Stimulated activated memory B cell treated with anti-CD40 and anti-IgM and Interleukin-4, amounts not matched to agents 10 μg/mL and 1 μg/mL and 100 μg/mL, for 72 hours (primary cell): ENCODE measurements around the gene TAF11L6.
"Not testable (repeated sequence)": the region's sequence is repeated elsewhere in the genome, so short reads cannot be mapped to it uniquely, and the experiment has no call there.

Experiments
- ATAC-seq: fragments of 150-1000 bp; cut with Tn5 transposase; 2 replicates; pipeline ENCODE4 v1.10.0; 2021
- H3K27ac Mint-ChIP-seq: one replicate; pipeline ENCODE4 v1.8.0; 2022; ENCODE audit warnings: mild to moderate bottlenecking, mixed read lengths
- H3K27me3 Mint-ChIP-seq: one replicate; pipeline ENCODE4 v1.8.0; 2022; ENCODE audit warnings: mixed read lengths
- H3K36me3 Mint-ChIP-seq: one replicate; pipeline ENCODE4 v1.8.0; 2022; ENCODE audit warnings: mixed read lengths
- H3K4me1 Mint-ChIP-seq: one replicate; pipeline ENCODE4 v1.8.0; 2022; ENCODE audit warnings: mixed read lengths
- H3K4me3 Mint-ChIP-seq: one replicate; pipeline ENCODE4 v1.8.0; 2022; ENCODE audit warnings: mild to moderate bottlenecking, moderate library complexity, mixed read lengths
- H3K9me3 Mint-ChIP-seq: one replicate; pipeline ENCODE4 v1.8.0; 2022; ENCODE audit warnings: mixed read lengths

The TAF11L6 gene

DNA sequence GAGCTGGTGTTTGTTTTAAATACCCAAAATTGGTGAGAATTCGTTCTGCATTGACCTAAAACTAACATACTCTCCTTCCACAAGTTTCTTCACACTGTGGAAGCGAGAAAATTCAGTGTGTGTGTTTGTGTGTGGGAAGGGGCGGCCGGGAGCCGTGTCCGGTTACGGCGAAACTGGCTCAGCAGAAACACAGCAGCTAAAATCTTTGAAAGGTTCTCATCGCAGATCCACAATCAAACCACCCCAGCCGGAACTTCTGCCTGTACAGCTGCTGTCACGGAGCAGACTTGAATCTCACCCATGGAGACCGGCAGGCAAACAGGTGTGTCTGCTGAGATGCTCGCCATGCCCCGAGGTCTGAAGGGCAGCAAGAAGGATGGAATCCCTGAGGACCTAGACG lies at the start of gene TAF11L6:
TSS of gene TAF11L6 (plus strand) at position 301 of the 400 bp plus-strand sequence.
- ATAC-seq, H3K4me3 Mint-ChIP-seq, H3K9me3 Mint-ChIP-seq, H3K4me1 Mint-ChIP-seq, H3K27me3 Mint-ChIP-seq, H3K36me3 Mint-ChIP-seq, H3K27ac Mint-ChIP-seq: not testable (repeated sequence)

DNA sequence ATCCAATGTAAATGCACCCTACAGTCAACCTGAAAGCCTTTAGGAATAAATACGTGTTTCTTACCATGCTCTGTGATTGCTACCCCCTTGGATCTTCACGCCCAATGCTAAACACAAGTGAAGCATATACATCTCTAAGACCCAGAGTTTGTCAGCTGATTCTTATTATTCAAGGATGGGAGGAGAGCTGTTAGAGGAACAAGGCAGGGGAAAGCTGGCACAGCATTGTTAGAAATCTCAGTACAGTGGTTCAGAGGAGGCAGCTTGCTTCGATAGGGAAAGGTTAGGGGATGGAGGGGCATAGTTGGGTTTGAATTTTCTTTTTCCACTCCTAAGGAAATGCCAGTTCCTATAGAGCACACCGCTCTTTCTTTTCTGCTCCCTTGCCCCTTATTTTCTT lies 47.1 kb upstream of the TAF11L6 start:
- Mint-ChIP-seq H3K36me3 (no peaks in the 10 kb centered on the region), H3K9me3 (no peaks in the 10 kb centered on the region), H3K27me3 (no peaks in the 10 kb centered on the region), H3K4me1 (peaks cover 4% of the 10 kb centered on the region), H3K4me3 (no peak overlapping the region), H3K27ac (no peak overlapping the region)
- no peak for ATAC-seq

DNA sequence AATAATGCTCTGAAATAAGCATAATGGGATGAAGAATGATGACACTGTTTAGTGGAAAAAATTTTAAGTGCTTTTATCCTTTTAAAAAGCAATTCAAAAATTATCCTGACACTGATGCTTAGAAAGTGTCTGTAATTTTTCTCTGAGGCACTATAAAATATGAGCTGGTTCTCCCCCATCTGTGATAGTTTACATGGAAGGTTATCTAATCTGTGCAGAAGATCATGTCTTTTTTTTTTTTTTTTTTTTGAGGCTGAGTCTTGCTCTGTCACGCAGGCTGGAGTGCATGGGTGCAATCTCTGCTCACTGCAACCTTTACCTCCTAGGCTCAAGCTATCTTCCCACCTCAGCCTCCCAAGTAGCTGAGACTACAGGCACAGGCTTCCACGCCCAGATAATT lies 45.7 kb upstream of the TAF11L6 start:
- no peaks in the 10 kb centered on the region for H3K36me3 Mint-ChIP-seq
- H3K4me3 Mint-ChIP-seq: no peak overlapping the region
- no peaks in the 10 kb centered on the region for H3K27me3 Mint-ChIP-seq
- H3K4me1 Mint-ChIP-seq: no peaks in the 10 kb centered on the region
- ATAC-seq: no peak
- no peak overlapping the region for H3K27ac Mint-ChIP-seq
- no peaks in the 10 kb centered on the region for H3K9me3 Mint-ChIP-seq

DNA sequence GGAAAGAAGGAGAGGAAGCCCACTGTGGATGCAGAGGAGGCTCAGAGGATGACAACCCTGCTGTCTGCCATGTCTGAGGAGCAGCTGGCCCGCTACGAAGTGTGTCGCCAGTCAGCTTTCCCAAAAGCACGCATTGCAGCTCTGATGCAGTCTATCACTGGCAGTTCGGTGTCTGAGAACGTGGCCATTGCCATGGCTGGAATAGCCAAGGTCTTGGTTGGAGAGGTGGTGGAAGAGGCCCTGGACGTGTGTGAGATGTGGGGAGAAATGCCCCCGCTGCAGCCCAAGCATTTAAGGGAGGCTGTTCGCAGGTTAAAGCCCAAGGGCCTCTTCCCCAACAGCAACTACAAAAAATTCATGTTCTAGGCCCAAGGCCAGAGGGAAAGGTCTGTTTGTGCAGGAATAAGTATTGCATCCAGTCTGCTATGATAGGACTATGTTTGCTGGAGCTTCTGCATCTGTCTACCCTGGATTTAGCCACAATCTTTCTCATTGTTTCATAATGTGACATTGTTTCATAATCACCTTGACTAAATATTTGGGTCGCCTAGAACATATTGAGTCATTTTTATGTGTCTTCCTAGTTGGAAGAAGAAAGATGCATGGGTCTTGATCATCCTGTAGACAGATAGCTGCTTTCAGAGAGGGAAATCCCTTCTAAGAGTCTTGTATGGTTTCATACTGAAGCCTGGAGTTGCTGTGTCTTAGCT lies 41.9 kb upstream of the TAF11L6 start:
- H3K27me3 Mint-ChIP-seq, H3K4me3 Mint-ChIP-seq, ATAC-seq, H3K36me3 Mint-ChIP-seq, H3K4me1 Mint-ChIP-seq, H3K27ac Mint-ChIP-seq, H3K9me3 Mint-ChIP-seq: not testable (repeated sequence)

- Mint-ChIP-seq H3K4me1 (no peaks in the 10 kb centered on the region), H3K9me3 (no peaks in the 10 kb centered on the region), H3K4me3 (no peak overlapping the region), H3K27me3 (no peaks in the 10 kb centered on the region), H3K36me3 (no peaks in the 10 kb centered on the region), H3K27ac (no peak overlapping the region)
- ATAC-seq: no peak
Measured at GRCh38 chr5:17487174-17487512, 41.3 kb upstream of the TAF11L6 start.

DNA sequence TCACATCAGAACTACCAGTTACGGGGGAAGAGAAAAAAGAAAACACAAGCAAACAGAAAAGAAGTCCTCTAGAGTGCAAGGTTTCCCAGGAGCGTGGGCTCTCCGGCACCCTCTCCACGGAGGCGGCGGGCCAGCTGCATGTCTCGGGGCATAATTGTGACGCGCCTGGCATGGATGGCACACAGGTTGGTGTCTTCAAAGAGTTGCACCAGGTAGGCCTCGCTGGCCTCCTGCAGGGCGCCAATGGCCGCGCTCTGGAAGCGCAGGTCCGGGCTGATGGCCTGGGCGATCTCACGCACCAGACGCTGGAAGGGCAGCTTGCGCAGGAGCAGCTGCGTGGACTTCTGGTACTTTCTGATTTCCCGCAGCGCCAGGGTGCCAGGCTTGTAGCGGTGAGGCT lies 37.2 kb upstream of the TAF11L6 start:
- not testable (repeated sequence) for H3K27me3 Mint-ChIP-seq, H3K36me3 Mint-ChIP-seq, H3K4me3 Mint-ChIP-seq, H3K4me1 Mint-ChIP-seq, H3K9me3 Mint-ChIP-seq, H3K27ac Mint-ChIP-seq, ATAC-seq

DNA sequence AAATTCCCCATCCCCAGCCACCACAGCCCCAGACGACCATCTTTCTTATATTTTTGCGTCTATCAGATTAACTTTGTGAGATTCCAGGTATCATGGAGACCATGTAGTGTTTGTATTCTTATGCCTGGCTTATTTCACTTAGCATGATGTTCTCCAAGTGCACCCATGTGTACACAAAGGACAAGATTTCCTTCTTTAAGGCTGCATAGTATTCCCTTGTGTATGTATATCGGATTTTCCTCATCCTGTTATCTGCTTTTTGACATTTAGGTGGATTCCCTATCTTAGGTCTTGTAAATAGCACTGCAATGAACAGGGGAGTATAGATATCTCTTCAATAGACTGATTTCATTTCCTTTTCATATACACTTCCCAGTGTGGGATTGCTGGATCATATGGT lies 35.7 kb upstream of the TAF11L6 start:
- no peak for ATAC-seq
- no peak overlapping the region for H3K27ac Mint-ChIP-seq
- H3K36me3 Mint-ChIP-seq: no peaks in the 10 kb centered on the region
- H3K4me3 Mint-ChIP-seq: no peak overlapping the region
- peaks cover 6% of the 10 kb centered on the region for H3K9me3 Mint-ChIP-seq
- no peaks in the 10 kb centered on the region for H3K27me3 Mint-ChIP-seq
- no peaks in the 10 kb centered on the region for H3K4me1 Mint-ChIP-seq

DNA sequence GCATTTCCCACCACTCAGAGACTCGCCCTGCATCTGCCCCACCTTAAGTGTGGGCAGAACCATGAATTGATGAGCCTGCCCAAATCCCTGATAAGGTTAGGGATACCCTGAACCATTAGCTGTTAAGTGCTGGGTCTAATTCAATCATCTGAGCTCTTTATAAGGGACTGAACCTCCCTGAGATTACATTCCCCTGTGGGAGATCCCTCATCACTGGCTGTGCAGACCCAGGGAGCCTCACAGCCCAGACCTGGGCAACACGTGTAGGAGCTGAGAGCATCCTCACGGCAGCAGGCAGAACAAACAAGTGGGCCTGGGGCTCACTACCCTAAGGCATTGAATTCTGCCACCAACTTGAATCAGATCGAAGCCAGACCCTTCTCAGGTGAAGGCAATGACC lies 31.0 kb upstream of the TAF11L6 start:
- H3K27me3 Mint-ChIP-seq: no peaks in the 10 kb centered on the region
- H3K36me3 Mint-ChIP-seq: no peaks in the 10 kb centered on the region
- no peak for ATAC-seq
- no peak overlapping the region for H3K4me3 Mint-ChIP-seq
- no peak overlapping the region for H3K27ac Mint-ChIP-seq
- H3K4me1 Mint-ChIP-seq: no peaks in the 10 kb centered on the region
- peaks cover 6% of the 10 kb centered on the region for H3K9me3 Mint-ChIP-seq

DNA sequence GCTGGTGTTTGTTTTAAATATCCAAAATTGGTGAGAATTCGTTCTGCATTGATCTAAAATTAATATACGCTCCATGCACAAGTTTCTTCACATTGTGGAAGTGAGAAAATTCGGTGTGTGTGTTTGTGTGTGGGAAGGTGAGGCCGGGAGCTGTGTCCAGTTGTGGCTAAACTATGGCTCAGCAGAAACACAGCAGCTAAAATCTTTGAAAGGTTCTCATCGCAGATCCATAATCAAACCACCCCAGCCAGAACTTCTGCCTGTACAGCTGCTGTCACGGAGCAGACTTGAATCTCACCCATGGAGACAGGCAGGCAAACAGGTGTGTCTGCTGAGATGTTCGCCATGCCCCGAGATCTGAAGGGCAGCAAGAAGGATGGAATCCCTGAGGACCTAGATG lies 30.5 kb upstream of the TAF11L6 start, which contains the start of gene TAF11L2:
TSS of gene TAF11L2 (plus strand) at position 301 of the 400 bp plus-strand sequence.
- not testable (repeated sequence) for H3K27me3 Mint-ChIP-seq, H3K36me3 Mint-ChIP-seq, H3K4me1 Mint-ChIP-seq, H3K9me3 Mint-ChIP-seq, H3K4me3 Mint-ChIP-seq, H3K27ac Mint-ChIP-seq, ATAC-seq

- H3K27ac Mint-ChIP-seq: no peak overlapping the region
- no peak for ATAC-seq
- no peaks in the 10 kb centered on the region for H3K36me3 Mint-ChIP-seq
- H3K27me3 Mint-ChIP-seq: peaks cover 8% of the 10 kb centered on the region
- H3K4me1 Mint-ChIP-seq: no peaks in the 10 kb centered on the region
- H3K9me3 Mint-ChIP-seq: no peaks in the 10 kb centered on the region
- no peak overlapping the region for H3K4me3 Mint-ChIP-seq
Measured at GRCh38 chr5:17511775-17512325, 16.6 kb upstream of the TAF11L6 start.

DNA sequence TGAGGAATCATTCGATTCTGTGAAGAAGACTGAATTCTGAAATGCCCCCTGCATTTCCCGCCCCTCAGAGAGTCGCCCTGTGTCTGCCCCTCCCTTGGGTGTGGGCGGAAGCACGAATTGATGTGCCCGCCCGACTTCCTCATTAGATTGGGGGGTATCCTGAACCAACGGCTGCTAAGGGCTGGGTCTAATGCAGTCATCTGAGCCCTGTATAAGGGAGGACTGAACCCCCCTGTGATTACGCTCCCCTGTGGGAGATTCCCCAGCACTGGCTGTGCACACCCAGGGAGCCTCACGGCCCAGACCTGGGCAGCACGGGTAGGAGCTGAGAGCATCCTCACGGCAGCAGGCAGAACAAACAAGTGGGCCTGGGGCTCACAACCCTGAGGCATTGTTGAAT lies 10.9 kb upstream of the TAF11L6 start:
- not testable (repeated sequence) for ATAC-seq, H3K9me3 Mint-ChIP-seq, H3K4me1 Mint-ChIP-seq, H3K27ac Mint-ChIP-seq, H3K4me3 Mint-ChIP-seq, H3K36me3 Mint-ChIP-seq, H3K27me3 Mint-ChIP-seq

GRCh38 chr5:17518067-17518466 lies 10.4 kb upstream of the TAF11L6 start, which contains the start of gene TAF11L3:
Gene TAF11L3 (plus strand): TSS chr5:17518367.
- H3K4me1 Mint-ChIP-seq, H3K9me3 Mint-ChIP-seq, H3K4me3 Mint-ChIP-seq, ATAC-seq, H3K27me3 Mint-ChIP-seq, H3K27ac Mint-ChIP-seq, H3K36me3 Mint-ChIP-seq: not testable (repeated sequence)

- H3K9me3 Mint-ChIP-seq, H3K27ac Mint-ChIP-seq, ATAC-seq, H3K4me1 Mint-ChIP-seq, H3K36me3 Mint-ChIP-seq, H3K27me3 Mint-ChIP-seq, H3K4me3 Mint-ChIP-seq: not testable (repeated sequence)
Measured at GRCh38 chr5:17519508-17519907, 9.0 kb upstream of the TAF11L6 start.

DNA sequence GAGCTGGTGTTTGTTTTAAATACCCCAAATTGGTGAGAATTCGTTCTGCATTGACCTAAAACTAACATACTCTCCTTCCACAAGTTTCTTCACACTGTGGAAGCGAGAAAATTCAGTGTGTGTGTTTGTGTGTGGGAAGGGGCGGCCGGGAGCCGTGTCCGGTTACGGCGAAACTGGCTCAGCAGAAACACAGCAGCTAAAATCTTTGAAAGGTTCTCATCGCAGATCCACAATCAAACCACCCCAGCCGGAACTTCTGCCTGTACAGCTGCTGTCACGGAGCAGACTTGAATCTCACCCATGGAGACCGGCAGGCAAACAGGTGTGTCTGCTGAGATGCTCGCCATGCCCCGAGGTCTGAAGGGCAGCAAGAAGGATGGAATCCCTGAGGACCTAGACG lies 7.0 kb upstream of the TAF11L6 start, which contains the start of gene TAF11L4:
TSS of gene TAF11L4 (plus strand) at position 301 of the 400 bp plus-strand sequence.
- H3K36me3 Mint-ChIP-seq, H3K27ac Mint-ChIP-seq, H3K27me3 Mint-ChIP-seq, H3K9me3 Mint-ChIP-seq, H3K4me1 Mint-ChIP-seq, ATAC-seq, H3K4me3 Mint-ChIP-seq: not testable (repeated sequence)

DNA sequence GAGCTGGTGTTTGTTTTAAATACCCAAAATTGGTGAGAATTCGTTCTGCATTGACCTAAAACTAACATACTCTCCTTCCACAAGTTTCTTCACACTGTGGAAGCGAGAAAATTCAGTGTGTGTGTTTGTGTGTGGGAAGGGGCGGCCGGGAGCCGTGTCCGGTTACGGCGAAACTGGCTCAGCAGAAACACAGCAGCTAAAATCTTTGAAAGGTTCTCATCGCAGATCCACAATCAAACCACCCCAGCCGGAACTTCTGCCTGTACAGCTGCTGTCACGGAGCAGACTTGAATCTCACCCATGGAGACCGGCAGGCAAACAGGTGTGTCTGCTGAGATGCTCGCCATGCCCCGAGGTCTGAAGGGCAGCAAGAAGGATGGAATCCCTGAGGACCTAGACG lies 3.5 kb upstream of the TAF11L6 start, which contains the start of gene TAF11L5:
TSS of gene TAF11L5 (plus strand) at position 301 of the 400 bp plus-strand sequence.
- H3K27me3 Mint-ChIP-seq, H3K4me1 Mint-ChIP-seq, ATAC-seq, H3K9me3 Mint-ChIP-seq, H3K27ac Mint-ChIP-seq, H3K36me3 Mint-ChIP-seq, H3K4me3 Mint-ChIP-seq: not testable (repeated sequence)

DNA sequence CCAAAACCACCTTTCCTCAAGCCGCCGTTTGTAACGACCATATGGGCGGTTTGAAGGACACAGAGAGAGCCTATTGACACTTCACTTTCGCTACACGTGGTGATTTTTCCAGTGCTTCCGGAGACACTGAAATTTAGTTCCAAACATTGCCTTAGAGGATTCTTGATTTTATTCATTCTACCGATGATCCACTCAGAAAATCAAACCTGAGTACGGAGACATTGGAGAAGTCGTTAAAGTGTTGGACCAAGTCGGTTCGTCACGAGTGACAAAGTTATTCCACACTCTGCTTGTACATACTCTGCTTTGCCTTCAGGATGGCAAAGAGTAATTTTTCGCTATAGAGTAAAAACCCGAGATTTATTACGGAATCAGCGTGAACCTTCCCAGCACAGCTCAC lies 2.0 kb upstream of the TAF11L6 start:
- not testable (repeated sequence) for H3K4me1 Mint-ChIP-seq, ATAC-seq, H3K4me3 Mint-ChIP-seq, H3K27me3 Mint-ChIP-seq, H3K9me3 Mint-ChIP-seq, H3K36me3 Mint-ChIP-seq, H3K27ac Mint-ChIP-seq
